Esophagus muscularis mucosa (tissue), 3 donors: Measurements from ENCODE around the gene CMYA5.

Experiments
- CTCF ChIP-seq, 3 experiments: fragments of 200-600 bp in 2 of 3; fragments of 450-650 bp in 1 of 3; sonication (generic) in 2 of 3; IDR thresholded peaks; one replicate each; pipeline ENCODE4 v1.5.1; 2017 to 2019; ENCODE audit warnings: antibody characterized with exemption in 3 of 3, mild to moderate bottlenecking in 2 of 3, moderate library complexity in 1 of 3
- POLR2A ChIP-seq: fragments of 450-650 bp; IDR thresholded peaks from one replicate; pipeline ENCODE4 v1.6.1; 2017; ENCODE audit warnings: antibody characterized with exemption, moderate library complexity, mild to moderate bottlenecking, low read depth

- TF ChIP-seq CTCF (IDR thresholded peaks at IDR 0.05) = no peak
- TF ChIP-seq POLR2A = no peak
Measured at GRCh38 chr5:79842006-79842881, 152.6 kb downstream of the CMYA5 start.
